Adipose tissue (tissue), 3 donors: Measurements from ENCODE around the gene DCUN1D4. TPM values are rescaled to one million over a fixed set of nuclear protein-coding genes. Genes with fewer than 3 reads are reported as not detected.

Experiments
- H3K27ac ChIP-seq: one replicate; pipeline ENCODE4 v1.5.1; 2013; ENCODE audit warnings: low read depth, low read length
- WGBS, 3 donors: extraction: QIAGEN DNeasy Blood & Tissue Kit; methylation state at CpG; one replicate each; pipeline ENCODE4 v1.1.7; 2013; 5-methylcytosine and 5-hydroxymethylcytosine counted together
- polyA plus RNA-seq, 3 donors: library from polyadenylated mRNA; stranded (reverse); fragments of 200-250 nt; gene quantifications; one replicate each; pipeline ENCODE4 v1.2.3, GENCODE V29; 2013
- donor health status: healthy with polysubstance abuse.
- donor health status: Bipolar disorder and iron deficiency.
- donor health status: healthy.

DCUN1D4 gene
- polyA plus RNA-seq, 3 donors = 6.7 to 23.1 (median 15.5) TPM

DNA sequence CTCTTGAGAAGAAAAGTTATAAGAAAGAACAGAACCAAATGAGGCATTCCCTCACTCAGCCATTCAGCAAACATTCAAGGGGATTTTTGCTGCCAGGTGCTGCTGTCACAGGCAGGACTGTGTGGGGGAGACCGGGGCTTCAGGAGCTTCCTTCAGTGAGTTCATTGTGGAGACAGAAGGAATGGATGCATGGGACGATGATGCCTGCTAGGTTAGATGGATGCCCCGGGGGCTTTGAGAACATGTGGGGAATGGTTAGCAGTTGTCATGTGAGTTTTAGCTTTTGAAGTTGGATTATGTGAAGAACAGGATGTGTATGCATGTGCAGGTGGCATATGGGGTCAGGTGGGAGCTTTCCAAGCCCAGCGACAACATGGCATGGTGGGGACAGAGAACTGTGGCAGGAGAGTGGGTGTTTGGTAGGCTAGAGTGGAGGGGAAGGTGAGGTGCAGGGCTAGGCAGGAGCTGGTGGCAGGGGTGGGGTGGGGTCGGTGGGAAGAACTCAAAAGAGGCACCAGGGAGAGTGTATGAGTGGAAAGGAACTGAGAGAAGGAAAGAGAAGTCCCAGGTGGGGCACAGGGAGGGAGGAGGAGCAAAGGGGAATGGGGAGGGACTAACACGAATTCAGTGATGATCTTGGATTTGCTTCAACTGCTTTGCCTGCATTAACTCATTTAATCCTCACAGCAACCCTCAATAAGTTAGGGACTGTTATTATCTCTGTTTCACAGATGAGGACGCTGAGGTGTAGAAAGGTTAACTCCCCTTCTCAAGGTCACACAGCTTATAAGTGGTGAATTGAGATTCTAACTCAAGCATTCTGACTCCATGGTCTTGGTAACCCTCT lies 8.4 kb downstream of the DCUN1D4 start:
- no peak overlapping the region for H3K27ac ChIP-seq
- 52 to 78% (median 72%) methylated on average over 7 of the region's 7 CpGs for WGBS, 3 donors

DNA sequence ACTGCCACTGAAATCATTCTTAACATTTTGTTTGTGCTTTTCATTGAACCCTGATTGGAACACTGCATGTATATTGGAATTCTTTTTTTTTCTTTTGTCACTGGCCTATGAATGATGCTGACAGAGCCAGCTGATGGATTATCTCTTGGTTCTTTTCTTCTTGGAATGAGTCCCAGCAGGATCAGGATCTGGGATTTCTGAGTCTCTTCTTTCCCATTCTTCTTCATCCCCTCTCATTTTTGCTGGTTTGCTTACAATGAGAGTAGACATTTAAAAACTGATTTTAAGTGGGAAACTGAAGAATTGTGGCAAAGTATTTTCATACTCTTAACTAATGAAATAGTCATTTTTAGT lies 9.0 kb downstream of the DCUN1D4 start:
- no peak overlapping the region for H3K27ac ChIP-seq

DNA sequence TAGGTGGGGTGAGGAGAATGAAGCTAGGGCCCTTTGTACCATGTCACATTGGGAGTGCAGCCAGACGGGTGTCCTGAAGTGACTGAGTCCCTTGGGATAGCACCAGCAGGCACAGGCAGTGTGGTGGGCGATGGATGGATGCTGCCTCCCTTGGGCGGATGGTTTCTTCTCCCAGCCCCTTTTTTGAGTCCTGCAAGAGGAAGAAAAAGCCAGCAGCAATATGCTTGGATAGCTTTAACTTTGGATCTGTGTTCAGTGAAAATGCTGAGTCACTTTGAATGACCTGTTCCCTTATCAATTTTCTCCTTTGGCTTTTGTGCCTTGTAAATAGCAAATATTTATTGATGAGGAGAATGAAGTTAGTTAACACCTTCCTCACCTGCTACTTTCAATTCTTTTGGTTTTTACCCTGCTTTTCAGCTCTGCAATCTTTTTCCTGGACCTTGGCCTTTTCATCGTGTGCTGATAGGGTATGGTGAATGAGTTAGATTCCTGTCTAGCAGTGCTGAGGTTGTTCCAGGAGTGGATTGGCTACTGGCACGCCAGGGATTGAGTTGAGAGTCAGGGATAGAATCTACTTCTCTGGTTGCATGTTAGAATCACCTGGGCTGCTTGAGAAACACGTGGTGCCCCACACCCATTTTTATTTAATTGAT lies 10.2 kb downstream of the DCUN1D4 start:
- H3K27ac ChIP-seq = no peak overlapping the region
- 27 to 76% (median 71%) methylated on average over 6 of the region's 6 CpGs for WGBS, 3 donors

DNA sequence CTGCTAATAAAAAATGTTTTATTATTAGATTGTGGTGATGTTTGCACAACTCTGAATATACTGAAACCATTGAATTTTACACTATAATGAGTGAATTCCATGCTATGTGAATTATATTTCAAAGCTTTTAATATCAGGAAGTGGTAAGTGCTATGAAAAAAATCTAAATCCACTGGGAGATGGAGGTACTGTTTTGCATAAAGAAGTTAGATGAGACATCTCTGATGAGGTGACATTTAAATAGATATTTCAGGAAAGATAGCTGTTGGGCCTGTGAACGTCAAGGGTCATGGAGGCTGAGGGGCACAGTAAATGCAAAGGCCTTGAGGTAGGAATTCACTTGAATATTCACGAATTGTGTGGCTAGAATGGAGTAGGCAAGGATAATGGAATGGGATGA lies 12.3 kb downstream of the DCUN1D4 start:
- WGBS, 3 donors = 76 to 94% (median 93%) methylated on average over 2 of the region's 2 CpGs

DNA sequence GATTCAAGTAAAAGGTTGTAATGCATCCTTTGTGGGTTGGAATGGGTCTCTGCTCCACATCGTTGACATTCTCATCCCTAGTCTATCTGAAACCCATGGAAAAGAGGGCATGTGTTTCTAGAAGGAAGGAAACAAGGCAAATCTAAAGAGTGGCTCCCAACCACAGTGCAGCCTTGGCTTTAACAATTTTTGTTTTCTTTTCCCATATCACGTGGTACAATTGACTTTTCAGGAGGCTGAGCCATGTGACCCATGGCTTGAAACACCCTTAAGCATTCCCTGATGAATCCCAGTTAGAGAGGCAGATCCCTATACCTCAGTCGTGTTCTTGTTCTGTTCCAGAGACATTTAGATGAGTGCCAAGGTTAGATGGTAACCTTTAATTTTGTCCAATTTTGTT lies 12.8 kb downstream of the DCUN1D4 start:
- H3K27ac ChIP-seq = no peak overlapping the region
- 35 to 74% (median 54%) methylated on average over 3 of the region's 3 CpGs for WGBS, 3 donors

More for the DNA sequence above, 12.3 kb downstream of the DCUN1D4 start:
- no peak overlapping the region for H3K27ac ChIP-seq

DNA sequence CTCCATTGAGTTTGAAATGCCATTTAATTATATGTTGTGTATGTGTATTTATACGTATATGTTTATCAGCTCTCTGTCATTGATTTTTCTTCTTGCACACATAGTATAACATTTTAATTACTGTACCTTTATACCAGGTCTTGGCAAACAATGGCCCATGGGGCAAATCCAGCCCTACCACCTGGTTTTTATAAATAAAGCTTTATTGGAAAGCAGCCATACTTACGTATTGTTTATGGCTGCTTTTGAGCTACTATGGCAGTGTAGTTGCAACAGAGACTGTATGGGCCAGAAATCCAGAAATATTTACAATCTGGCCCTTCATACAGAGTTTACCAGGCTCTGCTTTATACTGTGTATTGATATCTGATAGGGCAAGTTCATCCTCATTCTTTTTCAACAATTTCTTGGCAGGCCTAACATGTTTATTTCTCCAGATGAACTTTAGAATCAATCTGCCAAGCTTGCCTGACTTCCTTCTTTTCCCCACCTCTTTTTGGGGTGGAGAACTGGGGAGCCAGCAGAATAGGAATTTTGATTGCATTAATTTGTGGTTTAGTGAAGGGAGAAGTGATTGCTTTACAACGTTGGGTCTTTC lies 15.8 kb downstream of the DCUN1D4 start:
- H3K27ac ChIP-seq = no peak overlapping the region
- WGBS, 3 donors = 46 to 52% (median 47%) methylated on average over 3 of the region's 3 CpGs

DNA sequence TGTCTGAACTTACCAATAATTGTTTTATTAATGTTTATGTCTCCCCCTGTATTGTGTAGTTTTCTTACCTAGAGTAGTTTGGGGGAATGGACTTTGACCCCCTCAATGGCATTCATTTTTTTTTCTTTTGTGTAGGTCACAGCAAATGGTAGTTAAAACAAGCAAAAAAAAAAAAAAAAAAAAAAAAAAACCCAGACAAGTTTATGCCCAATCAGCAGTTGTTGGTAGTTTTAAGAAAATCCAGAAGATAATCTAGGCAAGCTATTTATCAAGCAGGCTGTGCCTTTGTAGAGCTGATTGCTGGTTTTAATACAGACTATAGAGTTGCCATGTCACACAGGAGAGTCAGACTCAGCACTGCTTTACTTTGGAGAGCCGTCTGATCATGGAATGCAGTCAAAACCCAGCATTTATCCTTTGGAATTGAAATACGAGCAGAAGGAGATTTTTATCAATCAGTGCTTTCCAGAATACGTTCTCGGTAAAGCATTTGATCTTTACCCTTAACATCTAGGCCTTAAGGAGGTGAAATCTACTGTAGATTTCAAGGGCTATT lies 16.6 kb downstream of the DCUN1D4 start:
- WGBS, 3 donors = 56 to 80% (median 67%) methylated on average over 4 of the region's 4 CpGs
- H3K27ac ChIP-seq = no peak overlapping the region

DNA sequence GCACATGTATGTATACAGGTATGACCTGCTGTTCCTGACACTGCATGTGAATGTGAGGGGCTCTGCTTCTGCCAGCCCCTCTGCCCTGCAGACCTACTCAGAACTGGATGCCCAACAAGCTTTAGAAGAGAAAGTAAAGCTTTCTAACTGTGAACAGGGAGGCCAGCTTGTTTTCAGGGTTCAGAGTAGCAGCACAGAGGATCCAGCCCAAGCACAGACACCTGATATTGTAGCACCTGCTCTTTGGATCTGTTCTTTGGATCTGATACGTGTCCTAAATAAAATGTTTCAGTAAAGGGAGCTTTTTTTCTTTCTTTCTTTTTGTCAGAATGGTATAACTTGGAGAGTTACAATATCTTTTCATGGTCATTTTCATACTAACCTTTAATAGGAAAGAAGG lies 19.2 kb downstream of the DCUN1D4 start:
- 90 to 100% (median 97%) methylated on average over 1 of the region's 1 CpG for WGBS, 3 donors
- H3K27ac ChIP-seq = no peak overlapping the region

DNA sequence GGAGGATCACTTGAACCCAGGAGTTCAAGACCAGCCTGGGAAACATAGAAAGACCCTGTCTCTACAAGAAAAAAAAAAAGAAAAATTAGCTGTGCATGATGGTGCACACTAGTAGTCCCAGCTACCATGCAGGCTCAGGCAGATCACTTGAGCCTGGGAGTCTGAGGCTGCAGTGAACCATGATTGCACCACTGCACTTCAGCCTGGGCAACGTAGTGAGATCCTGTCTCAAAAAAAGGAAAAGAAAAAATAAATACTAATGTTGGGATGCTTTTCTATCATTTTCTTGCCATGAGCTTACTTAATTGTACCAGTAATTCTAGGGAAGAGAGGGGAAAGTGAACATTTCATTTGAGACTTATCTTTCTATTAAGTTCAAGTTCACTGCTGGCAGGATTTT lies 19.8 kb downstream of the DCUN1D4 start:
- no peak overlapping the region for H3K27ac ChIP-seq
- 88 to 100% (median 90%) methylated on average over 1 of the region's 1 CpG for WGBS, 3 donors

DNA sequence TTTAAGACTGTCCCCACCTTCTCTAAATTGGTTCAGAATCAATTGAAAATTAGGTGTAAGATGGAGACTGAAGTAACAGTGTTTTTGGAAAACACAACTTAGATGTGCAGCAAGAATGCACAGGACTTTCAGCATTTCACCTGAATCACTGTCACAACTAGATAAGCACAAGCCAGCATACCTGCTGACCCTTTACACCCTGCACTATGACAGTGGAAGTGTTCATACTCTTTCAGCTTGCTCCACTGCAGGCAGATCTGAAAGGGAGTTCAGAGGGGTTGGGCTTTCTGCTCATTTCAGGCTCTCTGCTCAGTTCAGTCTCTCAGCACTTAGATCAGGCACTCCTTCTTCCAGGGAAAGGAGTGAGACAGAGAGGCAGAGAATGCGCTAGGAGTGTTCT lies 22.8 kb downstream of the DCUN1D4 start:
- WGBS, 3 donors = 100% methylated on average over 1 of the region's 1 CpG
- no peak overlapping the region for H3K27ac ChIP-seq

DNA sequence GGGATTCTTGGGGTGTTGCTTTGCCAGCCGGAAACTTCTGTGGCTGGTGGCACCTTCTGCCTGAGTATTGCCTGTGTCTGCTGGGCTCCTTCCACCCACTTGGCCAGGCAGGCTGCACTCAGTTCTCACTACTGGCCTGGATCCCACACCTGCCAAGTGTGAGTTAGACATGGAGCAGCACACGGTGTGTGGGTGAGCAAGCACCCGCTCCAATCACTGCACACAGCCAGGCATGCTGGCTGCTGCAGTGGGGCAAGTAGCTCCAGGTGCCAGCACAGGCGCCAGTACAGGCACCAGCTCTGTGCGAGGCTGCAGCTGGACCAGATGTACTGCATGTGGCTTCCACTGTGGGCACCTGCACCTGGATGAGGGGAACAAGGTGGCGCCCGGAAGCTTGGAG lies 23.9 kb downstream of the DCUN1D4 start:
- 92 to 94% (median 93%) methylated on average over 7 of the region's 7 CpGs for WGBS, 3 donors
- H3K27ac ChIP-seq = no peak overlapping the region

DNA sequence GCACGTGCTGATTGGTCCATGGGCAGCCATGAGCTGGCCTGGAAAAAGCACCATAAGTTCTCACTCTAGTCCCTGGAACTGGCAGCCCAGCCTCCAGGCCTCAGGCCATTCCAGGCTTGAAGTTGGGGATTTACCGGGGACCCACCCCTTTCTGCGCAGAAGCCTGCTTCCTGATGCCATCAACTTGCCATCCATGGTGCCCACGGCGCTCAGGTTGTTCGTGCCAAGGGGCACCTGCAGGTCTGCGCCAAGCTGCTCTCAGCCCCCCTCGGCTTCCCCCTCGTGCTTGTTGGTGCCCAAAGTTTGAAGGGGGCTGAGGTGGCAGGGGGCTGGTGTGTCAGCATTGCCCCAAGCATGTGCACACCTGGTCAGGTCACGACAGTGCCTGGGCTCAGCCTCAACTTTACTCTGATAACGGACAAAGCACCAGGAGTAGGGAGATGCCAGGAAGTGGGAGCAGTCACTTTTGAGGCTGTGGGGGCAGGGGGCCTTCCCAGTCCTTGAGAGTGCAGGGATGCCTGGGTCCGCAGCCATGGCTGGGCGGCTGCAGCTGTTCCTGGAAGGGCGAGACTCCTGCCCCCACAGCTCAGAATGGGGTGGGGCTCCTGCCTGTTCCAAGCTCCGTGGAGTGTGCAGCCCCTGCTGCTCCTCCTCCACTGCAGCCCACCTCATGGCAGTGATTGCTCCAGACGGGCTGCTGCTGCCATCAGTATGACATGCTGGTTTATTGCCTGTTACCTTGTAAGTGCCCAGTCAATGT lies 24.9 kb downstream of the DCUN1D4 start:
- H3K27ac ChIP-seq = no peak overlapping the region
- 96 to 98% (median 97%) methylated on average over 16 of the region's 16 CpGs for WGBS, 3 donors

DNA sequence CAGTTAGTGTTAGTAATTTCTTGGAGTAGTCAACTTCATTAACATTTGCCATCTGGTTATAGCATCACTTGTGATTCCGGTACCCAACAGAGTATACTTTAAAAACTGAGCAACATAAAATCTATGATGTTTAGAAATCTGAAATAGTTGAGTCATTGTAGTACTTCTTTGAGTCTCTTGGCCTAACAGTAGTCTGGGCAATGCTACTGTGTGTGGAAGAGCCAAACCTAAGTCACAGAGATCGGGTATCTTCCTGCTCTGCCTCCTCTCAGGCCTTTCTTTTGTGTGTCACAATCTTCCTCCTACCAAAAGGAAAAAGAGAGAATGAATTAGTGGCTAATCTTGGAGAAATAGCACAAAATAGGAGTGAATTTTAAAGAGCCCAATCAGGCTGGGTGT lies 25.5 kb downstream of the DCUN1D4 start:
- H3K27ac ChIP-seq = no peak overlapping the region
- 93 to 100% (median 99%) methylated on average over 2 of the region's 2 CpGs for whole genome bisulfite sequencing, 3 donors

DNA sequence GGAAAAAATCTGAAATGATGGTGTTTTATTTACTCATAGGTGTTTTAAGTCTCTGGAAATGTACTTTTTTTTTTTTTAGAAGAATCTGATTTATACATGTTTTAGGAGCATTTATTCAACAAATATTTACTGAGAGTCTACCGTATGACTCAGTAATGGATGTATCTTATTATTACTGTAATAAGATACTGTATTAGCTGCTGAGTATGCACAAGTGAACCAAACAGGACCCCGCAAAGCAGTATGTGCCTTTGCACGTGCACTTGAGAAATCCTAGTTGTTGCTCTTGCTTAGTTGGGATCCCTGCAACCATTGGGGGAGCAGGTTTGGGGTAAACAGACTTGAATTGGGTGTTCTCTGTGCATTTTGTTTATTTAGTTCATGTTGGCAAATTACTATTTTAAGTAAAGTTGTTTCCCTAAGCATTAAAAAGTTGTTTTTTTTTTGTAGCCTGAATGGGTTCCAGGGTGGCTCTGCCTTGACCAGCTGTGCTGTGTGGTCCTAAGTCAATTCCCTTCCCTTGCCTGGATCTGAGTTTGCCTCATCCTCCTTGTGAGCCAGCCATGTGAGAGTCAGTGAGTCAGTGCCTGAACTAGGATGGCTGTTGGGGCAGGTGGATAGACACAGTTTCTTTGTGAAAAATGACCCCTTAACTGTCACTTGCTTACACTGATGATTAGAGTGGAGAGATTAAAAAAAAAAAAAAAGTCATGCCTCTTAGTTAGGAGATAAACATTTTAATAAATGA lies 27.7 kb downstream of the DCUN1D4 start:
- H3K27ac ChIP-seq = no peak overlapping the region
- 96 to 98% (median 97%) methylated on average over 3 of the region's 3 CpGs for WGBS, 3 donors

DNA sequence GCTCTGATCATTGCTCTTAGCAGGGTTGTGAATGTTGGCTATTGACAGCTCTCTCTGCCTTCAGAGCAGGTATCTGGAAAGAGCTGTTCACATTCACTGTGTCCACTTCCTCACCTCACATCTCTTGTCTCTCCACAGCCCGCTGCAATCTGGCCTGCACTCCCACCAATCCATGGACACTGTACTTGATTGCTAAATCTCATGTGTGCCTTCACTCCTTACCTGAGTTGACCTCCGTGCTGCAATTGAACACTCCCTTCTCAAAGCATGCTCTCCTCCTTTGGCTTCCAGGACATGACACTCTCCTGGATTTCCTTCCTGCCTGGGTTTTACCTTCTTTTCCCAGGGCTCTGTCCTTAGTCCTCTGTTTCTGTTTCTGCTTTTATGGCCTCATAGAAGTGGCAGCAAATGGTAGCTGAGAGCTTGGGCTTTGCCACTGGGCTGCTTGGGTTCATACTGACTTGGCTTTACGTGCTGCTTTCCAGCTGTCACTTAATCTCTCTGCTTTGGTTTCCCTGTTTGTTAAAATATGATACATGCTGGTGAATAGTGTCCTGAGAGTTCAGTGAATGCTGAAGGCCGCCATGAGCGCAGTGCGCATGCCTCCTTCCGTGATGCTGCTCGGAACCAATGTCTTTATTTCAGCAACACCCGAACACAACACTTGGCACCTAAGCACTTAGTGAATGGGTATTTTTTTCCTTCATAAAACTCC lies 29.5 kb downstream of the DCUN1D4 start:
- 88 to 93% (median 91%) methylated on average over 9 of the region's 9 CpGs for WGBS, 3 donors
- H3K27ac ChIP-seq = no peak overlapping the region

DNA sequence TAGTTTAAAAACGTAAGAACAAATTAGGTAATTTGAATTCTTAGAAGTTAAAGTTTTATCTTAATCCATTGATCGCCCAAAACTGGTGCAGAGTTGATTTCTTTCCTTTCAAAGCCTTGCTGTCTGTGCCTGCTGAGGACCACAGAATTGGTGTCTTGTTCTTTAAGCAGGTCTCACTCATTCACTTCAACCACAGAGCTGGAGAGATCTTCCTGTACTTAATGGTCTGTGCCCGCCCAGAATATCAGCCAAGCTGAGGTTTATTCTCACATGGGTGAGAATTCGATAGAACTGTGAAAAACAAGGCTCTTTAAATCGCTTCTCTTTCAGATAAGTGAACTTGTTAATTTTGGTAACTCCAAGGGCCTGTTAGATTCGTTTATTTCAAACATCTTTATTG lies 31.6 kb downstream of the DCUN1D4 start:
- WGBS, 3 donors = 91 to 94% (median 93%) methylated on average over 6 of the region's 6 CpGs
- no peak overlapping the region for H3K27ac ChIP-seq

DNA sequence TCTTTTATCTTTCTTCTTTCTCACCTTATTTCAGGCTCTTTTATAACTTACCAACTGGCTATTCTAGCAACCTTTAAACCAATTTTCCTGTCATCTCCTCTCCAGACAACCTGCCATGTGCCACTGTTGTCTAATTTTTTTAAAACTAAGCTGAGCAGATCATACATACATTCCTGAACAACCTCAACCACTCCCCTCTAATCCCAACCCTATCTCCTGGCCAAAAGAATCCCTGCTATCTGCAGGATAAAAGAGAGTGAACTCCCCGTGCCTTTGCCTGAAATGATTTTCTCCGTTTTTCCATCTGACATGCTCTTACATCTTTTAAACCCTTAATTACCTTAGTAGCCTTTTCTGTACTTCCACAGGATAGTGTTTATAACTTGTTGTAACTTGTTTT lies 35.5 kb downstream of the DCUN1D4 start:
- no peak overlapping the region for H3K27ac ChIP-seq
- 78 to 87% (median 86%) methylated on average over 2 of the region's 2 CpGs for WGBS, 3 donors
